Esophagus muscularis mucosa (tissue), 4 donors: ENCODE measurements around the gene LASP1. TPM values are rescaled to one million over a fixed set of nuclear protein-coding genes. Genes with fewer than 3 reads are reported as not detected.

Experiments used
- DNase-seq: peaks from one replicate; pipeline ENCODE4 v3.0.0-alpha.2; 2017; ENCODE audit errors: extremely low spot score
- H3K27ac ChIP-seq, 4 donors: fragments of 200-600 bp; sonication (generic); replicated peaks in 1 of 4; 1 replicate in 3 of 4; 2 replicates in 1 of 4; pipeline ENCODE4 v1.5.1; 2016 to 2019; ENCODE audit warnings: mild to moderate bottlenecking in 1 of 4
- H3K27me3 ChIP-seq, 4 donors: fragments of 200-600 bp; sonication (generic); one replicate each; pipeline versions ENCODE4 v1.5.1 to v1.6.0; 2016 to 2019
- H3K36me3 ChIP-seq, 4 donors: fragments of 200-600 bp; sonication (generic); one replicate each; pipeline ENCODE4 v1.5.1; 2016 to 2019
- H3K4me1 ChIP-seq, 4 donors: fragments of 200-600 bp; sonication (generic); one replicate each; pipeline ENCODE4 v1.5.1; 2016 to 2019
- H3K4me3 ChIP-seq, 4 donors: fragments of 200-600 bp; sonication (generic); 1 replicate in 2 of 4; 2 replicates in 2 of 4; pipeline ENCODE4 v1.5.1; 2016 to 2019; ENCODE audit warnings: mild to moderate bottlenecking in 4 of 4, moderate library complexity in 1 of 4
- H3K9me3 ChIP-seq, 4 donors: fragments of 200-600 bp; sonication (generic); 1 replicate in 3 of 4; 2 replicates in 1 of 4; pipeline ENCODE4 v1.5.1; 2016 to 2019
- CTCF ChIP-seq, 3 experiments: fragments of 200-600 bp in 2 of 3; fragments of 450-650 bp in 1 of 3; sonication (generic) in 2 of 3; IDR thresholded peaks; one replicate each; pipeline ENCODE4 v1.5.1; 2017 to 2019; ENCODE audit warnings: antibody characterized with exemption in 3 of 3, mild to moderate bottlenecking in 2 of 3, moderate library complexity in 1 of 3
- EP300 ChIP-seq: sonication (generic); formaldehyde crosslinking; IDR thresholded peaks from one replicate; pipeline ENCODE4 v1.6.1; 2017; ENCODE audit warnings: antibody characterized with exemption
- POLR2A ChIP-seq: fragments of 450-650 bp; IDR thresholded peaks from one replicate; pipeline ENCODE4 v1.6.1; 2017; ENCODE audit warnings: antibody characterized with exemption, moderate library complexity, mild to moderate bottlenecking, low read depth
- POLR2AphosphoS5 ChIP-seq, 2 donors: sonication (generic); formaldehyde crosslinking; IDR thresholded peaks; one replicate each; pipeline ENCODE4 v1.6.1; 2017; ENCODE audit warnings: antibody characterized with exemption in 2 of 2
- WGBS: methylation state at CpG from one replicate; pipeline ENCODE4 v1.1.5; 2018; 5-methylcytosine and 5-hydroxymethylcytosine counted together
- intact Hi-C: fragments of 100-400 bp; cut with DNase I; formaldehyde crosslinking; loops from one replicate; pipeline ENCODE4 v1.15.1; 2023
- total RNA-seq, 4 donors: library from RNA; depleted of rRNA; stranded (reverse); fragments of >200 nt; gene quantifications; one replicate each; pipeline versions ENCODE4 v1.1.0 to v1.2.1, GENCODE V29; 2016

The LASP1 gene
- total RNA-seq, 4 donors from 2014 or later: 46.9 to 102 (median 74.7) TPM

- no peak for DNase-seq
- Histone ChIP-seq H3K9me3 (no peaks in the 10 kb centered on the region), H3K4me3 (peak overlapping the region in 3 of 4 donors; percentile 1 to 27 (median 7)), H3K27me3 (no peaks in the 10 kb centered on the region), H3K4me1 (peaks cover 87 to 100% (median 98%) of the 10 kb centered on the region in 4 donors), H3K36me3 (peaks cover 0 to 40% (median 21%) of the 10 kb centered on the region in 4 donors), H3K27ac (peak overlapping the region; percentile 58 to 76 (median 70))
- no peak for TF ChIP-seq POLR2A
- TF ChIP-seq POLR2AphosphoS5 (IDR thresholded peaks at IDR 0.05): peak in 1 of 2 donors; percentile 6
- TF ChIP-seq EP300: no peak
- TF ChIP-seq CTCF (IDR thresholded peaks at IDR 0.05): no peak
- intact Hi-C loops: loop anchor here (5.0 kb wide), 1 partner anchor 47 kb away; the partner anchor contains the start of gene LASP1NB
- 15% methylated on average over 6 of the region's 6 CpGs for WGBS
Measured at GRCh38 chr17:38879878-38880665, 10.2 kb downstream of the LASP1 start.

- Histone ChIP-seq H3K27ac (peak overlapping the region; percentile 58 to 76 (median 70)), H3K27me3 (no peaks in the 10 kb centered on the region), H3K9me3 (no peaks in the 10 kb centered on the region), H3K4me3 (no peak overlapping the region), H3K4me1 (peaks cover 94 to 100% (median 98%) of the 10 kb centered on the region in 4 donors), H3K36me3 (peaks cover 0 to 49% (median 25%) of the 10 kb centered on the region in 4 donors)
- intact Hi-C loops: loop anchor here (5.0 kb wide), 1 partner anchor 46 kb away; the partner anchor contains the start of gene LASP1NB
- no peak for DNase-seq
- 23% methylated on average over 8 of the region's 8 CpGs for WGBS
- no peak for TF ChIP-seq CTCF (IDR thresholded peaks at IDR 0.05)
- TF ChIP-seq POLR2AphosphoS5 (IDR thresholded peaks at IDR 0.05): peak; percentile 69 to 73
Measured at GRCh38 chr17:38881600-38882191, 11.8 kb downstream of the LASP1 start.

- H3K4me3 ChIP-seq: no peak overlapping the region
- 96% methylated on average over 2 of the region's 2 CpGs for WGBS
- H3K27me3 ChIP-seq: no peaks in the 10 kb centered on the region
- H3K9me3 ChIP-seq: no peaks in the 10 kb centered on the region
- TF ChIP-seq CTCF (IDR thresholded peaks at IDR 0.05): no peak
- TF ChIP-seq POLR2AphosphoS5 (IDR thresholded peaks at IDR 0.05): no peak
- no peak for TF ChIP-seq POLR2A
- TF ChIP-seq EP300: no peak
- DNase-seq: no peak
- intact Hi-C loops: loop anchor here (5.0 kb wide), 1 partner anchor 44 kb away; the partner anchor contains the start of gene LASP1NB
- peaks cover 0 to 56% (median 32%) of the 10 kb centered on the region in 4 donors for H3K36me3 ChIP-seq
- H3K27ac ChIP-seq: peak overlapping the region; percentile 35 to 76 (median 66)
- H3K4me1 ChIP-seq: peaks cover 88 to 100% (median 98%) of the 10 kb centered on the region in 4 donors
Measured at GRCh38 chr17:38882870-38883269, 13.0 kb downstream of the LASP1 start.

- Histone ChIP-seq H3K4me3 (no peak overlapping the region), H3K27ac (peak overlapping the region; percentile 35 to 76 (median 66)), H3K4me1 (peaks cover 83 to 98% (median 94%) of the 10 kb centered on the region in 4 donors), H3K9me3 (no peaks in the 10 kb centered on the region), H3K36me3 (peaks cover 2 to 52% (median 28%) of the 10 kb centered on the region in 4 donors), H3K27me3 (no peaks in the 10 kb centered on the region)
- TF ChIP-seq POLR2A (no peak), CTCF (IDR thresholded peaks at IDR 0.05) (no peak), EP300 (no peak), POLR2AphosphoS5 (IDR thresholded peaks at IDR 0.05) (no peak)
- intact Hi-C loops: loop anchor here (5.0 kb wide), 1 partner anchor 43 kb away; the partner anchor contains the start of gene LASP1NB
- WGBS: 56% methylated on average over 19 of the region's 19 CpGs
- DNase-seq: no peak
Measured at GRCh38 chr17:38883592-38884526, 14.0 kb downstream of the LASP1 start.
